K562 (cell line): ENCODE results near the gene HTR3E. TPM values are rescaled to one million over a fixed set of nuclear protein-coding genes. Genes with fewer than 3 reads are reported as not detected.

Source experiments
- CBX2 ChIP-seq: fragments of 200-600 bp; sonication (generic); IDR thresholded peaks from one replicate; pipeline ENCODE4 v1.6.1; 2012; ENCODE audit warnings: mild to moderate bottlenecking, low read length, inconsistent platforms; ENCODE audit not compliant: insufficient read depth, poor library complexity, severe bottlenecking
- E2F1 ChIP-seq: sonication (generic); formaldehyde crosslinking; IDR thresholded peaks from 2 replicates; pipeline ENCODE4 v1.8.1; 2023; ENCODE audit warnings: mild to moderate bottlenecking, missing genetic modification reagents, moderate library complexity
- EP300 ChIP-seq: IDR thresholded peaks from 2 replicates; pipeline ENCODE4 v1.6.1; 2012; ENCODE audit warnings: low read length, improper control_type of control experiment
- ETV5 ChIP-seq: sonication (generic); formaldehyde crosslinking; IDR thresholded peaks from 2 replicates; pipeline ENCODE4 v1.4.0; 2020; ENCODE audit warnings: low read depth, mild to moderate bottlenecking, missing genetic modification reagents
- ETV6 ChIP-seq, 3 experiments: fragments of 150-350 bp in 1 of 3; sonication (generic) in 1 of 3; formaldehyde crosslinking in 1 of 3; IDR thresholded peaks; 2 replicates each; pipeline versions ENCODE4 v1.6.1 to v1.8.0; 2014 to 2022; ENCODE audit warnings: borderline replicate concordance in 2 of 3, low read depth in 2 of 3, antibody characterized with exemption in 1 of 3, low read length in 1 of 3, mild to moderate bottlenecking in 1 of 3, missing genetic modification reagents in 1 of 3
- HDAC3 ChIP-seq: fragments of 450-650 bp; IDR thresholded peaks from 2 replicates; pipeline ENCODE4 v1.6.1; 2018; ENCODE audit warnings: borderline replicate concordance, mild to moderate bottlenecking, moderate library complexity; ENCODE audit not compliant: partially characterized antibody
- SIN3A ChIP-seq, 2 experiments: fragments of 150-350 bp in 1 of 2; IDR thresholded peaks; 2 replicates each; pipeline ENCODE4 v1.6.1; 2011 to 2016; ENCODE audit warnings: borderline replicate concordance in 2 of 2, low read depth in 2 of 2, low read length in 2 of 2, mild to moderate bottlenecking in 2 of 2, moderate library complexity in 2 of 2; ENCODE audit not compliant: control insufficient read depth in 1 of 2
- TSC22D4 ChIP-seq: fragments of 450-650 bp; IDR thresholded peaks from 2 replicates; pipeline ENCODE4 v1.6.1; 2016; ENCODE audit warnings: missing genetic modification characterization, missing biosample characterization, control low read depth
- ZBTB33 ChIP-seq: sonication (generic); formaldehyde crosslinking; IDR thresholded peaks from 2 replicates; pipeline ENCODE4 v1.8.1; 2023; ENCODE audit warnings: mild to moderate bottlenecking, missing genetic modification reagents
- ZFP1 ChIP-seq: fragments of 450-650 bp; formaldehyde crosslinking; IDR thresholded peaks from 2 replicates; pipeline ENCODE4 v1.4.0; 2020; ENCODE audit warnings: mild to moderate bottlenecking, mixed read lengths
- ZNF282 ChIP-seq: sonication (generic); formaldehyde crosslinking; IDR thresholded peaks from 2 replicates; pipeline ENCODE4 v1.8.1; 2023; ENCODE audit warnings: missing genetic modification reagents
- ZNF324 ChIP-seq: fragments of 250-450 bp; sonication (Bioruptor Pico); IDR thresholded peaks from 2 replicates; pipeline ENCODE4 v1.4.0; 2020; ENCODE audit warnings: mild to moderate bottlenecking
- ZNF589 ChIP-seq: fragments of 200-800 bp; sonication (Bioruptor generic); IDR thresholded peaks from 2 replicates; pipeline ENCODE4 v1.6.1; 2016; ENCODE audit warnings: low read depth, missing genetic modification characterization, missing compliant biosample characterization
- polyA plus RNA-seq, 8 experiments: library from polyadenylated mRNA; depleted of rRNA in 4 of 8; stranded (reverse) in 5 of 8; unstranded in 3 of 8; fragments of >200 nt; fragmentation: Nextera tagmentation in 2 of 8; fragmentation: Illumina TruSeq in 1 of 8; extraction: Ambion mirVana in 2 of 8; extraction: Trizol in 1 of 8; gene quantifications; 2 replicates each; pipeline versions ENCODE4 v1.2.1 to v1.2.3, GENCODE V29; 2011 to 2014; ENCODE audit warnings: inconsistent platforms in 1 of 8, missing spikeins in 1 of 8
- total RNA-seq, 7 experiments: library from RNA; depleted of rRNA in 6 of 7; stranded (reverse); fragments of >200 nt in 6 of 7; fragmentation: Illumina TruSeq in 2 of 7; extraction: Trizol in 2 of 7; gene quantifications; 2 replicates each; pipeline versions ENCODE4 v1.2.1 to v1.2.3, GENCODE V29; 2011 to 2021; ENCODE audit warnings: low replicate concordance in 1 of 7

Gene HTR3E
- total and polyA plus RNA-seq, 9 of the 15 experiments (the other 6 are each of a cell fraction or from before 2014, with no cell fraction given): not detected

GRCh38 chr3:184135149-184135910, 38.5 kb downstream of the HTR3E start, which contains the start of gene EIF2B5 (continued):
- TF ChIP-seq ZNF324 (CRISPR knock-in tag) (no peak), ZBTB33 (CRISPR knock-in tag) (no peak), EP300 (peak; percentile 51), ETV5 (CRISPR knock-in tag) (peak; percentile 87), E2F1 (CRISPR knock-in tag) (peak; percentile 30; the same call in 1 of the 2 replicates), CBX2 (no peak), TSC22D4 (tag) (no peak), ZNF589 (CRISPR knock-in tag) (0 out of 2 replicates have a peak, but pooled peaks have one; percentile 19), HDAC3 (no peak), ETV6 (IDR thresholded peaks at IDR 0.05; ENCODE audit: borderline replicate concordance in 1 of 2, low read depth in 2 of 2, low read length in 1 of 2) (0 out of 4 replicates have a peak, but pooled peaks have one; percentile 45 to 58), ETV6 (CRISPR knock-in tag; IDR thresholded peaks at IDR 0.05; ENCODE audit: borderline replicate concordance) (no peak), ZNF282 (CRISPR knock-in tag) (no peak), SIN3A (IDR thresholded peaks at IDR 0.05; ENCODE audit: borderline replicate concordance in 2 of 2, control insufficient read depth in 1 of 2, low read depth in 2 of 2, low read length in 2 of 2) (peak; percentile 80), ZFP1 (no peak)
- TF ChIP-seq, all 486 proteins: peak for 171
